Right lobe of liver (tissue), 4 donors: ENCODE measurements around the gene SH3GLB1.

ENCODE experiments used
- POLR2A ChIP-seq: fragments of 450-650 bp; IDR thresholded peaks from one replicate; pipeline ENCODE4 v1.6.1; 2017; ENCODE audit warnings: antibody characterized with exemption, mild to moderate bottlenecking
- TF ChIP-seq, protein P1 (sequence below), 4 donors: fragments of 200-600 bp in 3 of 4; fragments of 450-650 bp in 1 of 4; IDR thresholded peaks; one replicate each; pipeline versions ENCODE4 v1.5.1 to v1.8.0; 2016 to 2022; ENCODE audit warnings: antibody characterized with exemption in 4 of 4, mild to moderate bottlenecking in 2 of 4
- donor health status: DM: no; HTN: no; CAD: no.
- donor health status: DM: no; HTN: no; CAD: no.
- donor health status: DM: no; HTN: yes; CAD: no.

GRCh38 chr1:86765674-86766073 is 61.3 kb downstream of the SH3GLB1 start:
- TF ChIP-seq, protein P1, sequence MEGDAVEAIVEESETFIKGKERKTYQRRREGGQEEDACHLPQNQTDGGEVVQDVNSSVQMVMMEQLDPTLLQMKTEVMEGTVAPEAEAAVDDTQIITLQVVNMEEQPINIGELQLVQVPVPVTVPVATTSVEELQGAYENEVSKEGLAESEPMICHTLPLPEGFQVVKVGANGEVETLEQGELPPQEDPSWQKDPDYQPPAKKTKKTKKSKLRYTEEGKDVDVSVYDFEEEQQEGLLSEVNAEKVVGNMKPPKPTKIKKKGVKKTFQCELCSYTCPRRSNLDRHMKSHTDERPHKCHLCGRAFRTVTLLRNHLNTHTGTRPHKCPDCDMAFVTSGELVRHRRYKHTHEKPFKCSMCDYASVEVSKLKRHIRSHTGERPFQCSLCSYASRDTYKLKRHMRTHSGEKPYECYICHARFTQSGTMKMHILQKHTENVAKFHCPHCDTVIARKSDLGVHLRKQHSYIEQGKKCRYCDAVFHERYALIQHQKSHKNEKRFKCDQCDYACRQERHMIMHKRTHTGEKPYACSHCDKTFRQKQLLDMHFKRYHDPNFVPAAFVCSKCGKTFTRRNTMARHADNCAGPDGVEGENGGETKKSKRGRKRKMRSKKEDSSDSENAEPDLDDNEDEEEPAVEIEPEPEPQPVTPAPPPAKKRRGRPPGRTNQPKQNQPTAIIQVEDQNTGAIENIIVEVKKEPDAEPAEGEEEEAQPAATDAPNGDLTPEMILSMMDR (IDR thresholded peaks at IDR 0.05) = no peak
- TF ChIP-seq POLR2A = no peak
